ENCODE results near the gene PNPLA6.

The PNPLA6 gene

DNA sequence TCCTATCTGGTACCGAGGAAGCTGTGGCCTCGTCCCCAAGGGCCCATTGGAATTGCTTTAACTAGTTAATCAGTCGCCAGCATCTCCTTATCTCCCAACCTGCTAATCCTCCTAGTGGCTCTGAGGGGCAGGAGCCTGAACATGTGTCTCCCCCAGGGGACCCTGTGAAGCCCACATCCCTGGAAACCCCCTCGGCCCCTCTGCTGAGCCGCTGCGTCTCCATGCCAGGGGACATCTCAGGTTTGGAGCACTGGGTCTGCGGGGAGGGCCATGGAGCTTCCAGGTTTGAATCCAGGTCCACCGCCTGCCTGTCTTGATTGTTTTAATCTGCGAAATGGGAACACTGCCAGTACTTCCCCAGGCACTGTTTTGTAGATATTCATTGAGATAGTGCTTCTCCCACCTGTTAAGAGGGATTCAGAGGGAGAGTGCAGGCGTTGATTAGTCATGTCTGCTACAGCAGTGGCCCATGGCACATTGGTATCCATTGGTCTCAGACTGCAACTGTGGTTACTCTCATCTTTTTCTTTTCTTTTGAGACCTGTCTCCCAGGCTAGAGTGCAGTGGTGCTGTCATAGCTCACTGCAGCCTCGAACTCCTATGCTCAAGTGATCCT is 6.4 kb downstream of the PNPLA6 start:
- Histone ChIP-seq H3K4me3 (IDR thresholded peaks at IDR 0.05; ENCODE audit: insufficient read depth, low read depth, low read length) (no peak overlapping the region), H3K36me3 (ENCODE audit: insufficient read depth) (no peaks in the 10 kb centered on the region), H3K27me3 (ENCODE audit: insufficient read depth, low read depth) (no peaks in the 10 kb centered on the region), H2AFZ (ENCODE audit: low read depth) (no peak overlapping the region), H3K27ac (no peak overlapping the region), H3K4me2 (no peak overlapping the region), H3K4me1 (ENCODE audit: low read depth, poor library complexity, severe bottlenecking) (no peaks in the 10 kb centered on the region), H3K9ac (no peak overlapping the region), H4K20me1 (ENCODE audit: insufficient read depth) (no peaks in the 10 kb centered on the region), H3K79me2 (ENCODE audit: insufficient read depth, low read depth) (no peaks in the 10 kb centered on the region)
- TF ChIP-seq, protein P1, sequence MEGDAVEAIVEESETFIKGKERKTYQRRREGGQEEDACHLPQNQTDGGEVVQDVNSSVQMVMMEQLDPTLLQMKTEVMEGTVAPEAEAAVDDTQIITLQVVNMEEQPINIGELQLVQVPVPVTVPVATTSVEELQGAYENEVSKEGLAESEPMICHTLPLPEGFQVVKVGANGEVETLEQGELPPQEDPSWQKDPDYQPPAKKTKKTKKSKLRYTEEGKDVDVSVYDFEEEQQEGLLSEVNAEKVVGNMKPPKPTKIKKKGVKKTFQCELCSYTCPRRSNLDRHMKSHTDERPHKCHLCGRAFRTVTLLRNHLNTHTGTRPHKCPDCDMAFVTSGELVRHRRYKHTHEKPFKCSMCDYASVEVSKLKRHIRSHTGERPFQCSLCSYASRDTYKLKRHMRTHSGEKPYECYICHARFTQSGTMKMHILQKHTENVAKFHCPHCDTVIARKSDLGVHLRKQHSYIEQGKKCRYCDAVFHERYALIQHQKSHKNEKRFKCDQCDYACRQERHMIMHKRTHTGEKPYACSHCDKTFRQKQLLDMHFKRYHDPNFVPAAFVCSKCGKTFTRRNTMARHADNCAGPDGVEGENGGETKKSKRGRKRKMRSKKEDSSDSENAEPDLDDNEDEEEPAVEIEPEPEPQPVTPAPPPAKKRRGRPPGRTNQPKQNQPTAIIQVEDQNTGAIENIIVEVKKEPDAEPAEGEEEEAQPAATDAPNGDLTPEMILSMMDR (conservative IDR thresholded peaks at IDR 0.05; ENCODE audit: low read depth, low read length) = no peak

DNA sequence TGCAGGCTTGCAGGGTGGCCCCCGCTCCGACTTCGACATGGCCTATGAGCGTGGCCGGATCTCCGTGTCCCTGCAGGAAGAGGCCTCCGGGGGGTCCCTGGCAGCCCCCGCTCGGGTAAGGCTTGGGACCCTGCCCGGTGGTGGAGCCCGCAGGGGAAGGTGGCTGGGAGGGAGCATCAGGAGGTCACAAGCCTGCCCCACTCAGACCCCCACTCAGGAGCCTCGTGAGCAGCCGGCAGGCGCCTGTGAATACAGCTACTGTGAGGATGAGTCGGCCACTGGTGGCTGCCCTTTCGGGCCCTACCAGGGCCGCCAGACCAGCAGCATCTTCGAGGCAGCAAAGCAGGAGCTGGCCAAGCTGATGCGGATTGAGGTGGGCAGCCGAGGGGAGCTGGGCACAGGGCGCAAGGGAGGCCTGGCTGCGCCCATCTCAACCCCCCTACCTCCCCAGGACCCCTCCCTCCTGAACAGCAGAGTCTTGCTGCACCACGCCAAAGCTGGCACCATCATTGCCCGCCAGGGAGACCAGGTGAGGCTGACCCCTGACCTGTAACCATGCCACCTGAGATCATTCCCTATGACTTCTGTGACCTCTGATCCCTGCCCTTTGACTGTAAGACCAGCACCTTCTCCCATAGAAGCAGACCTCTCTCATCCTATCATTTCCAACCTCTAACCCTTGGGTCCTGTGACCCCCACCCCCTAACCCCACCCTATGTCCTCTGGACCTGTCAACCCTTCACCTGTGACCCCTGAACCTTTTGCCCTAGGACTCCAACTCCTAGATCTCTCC is 7.2 kb downstream of the PNPLA6 start:
- no peaks in the 10 kb centered on the region for H3K36me3 ChIP-seq (ENCODE audit: insufficient read depth)
- H3K27ac ChIP-seq = no peak overlapping the region
- no peaks in the 10 kb centered on the region for H4K20me1 ChIP-seq (ENCODE audit: insufficient read depth)
- H3K27me3 ChIP-seq (ENCODE audit: insufficient read depth, low read depth) = no peaks in the 10 kb centered on the region
- no peak overlapping the region for H3K4me2 ChIP-seq
- H3K4me3 ChIP-seq (IDR thresholded peaks at IDR 0.05; ENCODE audit: insufficient read depth, low read depth, low read length) = no peak overlapping the region
- no peaks in the 10 kb centered on the region for H3K4me1 ChIP-seq (ENCODE audit: low read depth, poor library complexity, severe bottlenecking)
- no peak overlapping the region for H3K9ac ChIP-seq
- no peaks in the 10 kb centered on the region for H3K79me2 ChIP-seq (ENCODE audit: insufficient read depth, low read depth)
- TF ChIP-seq, protein P1 (conservative IDR thresholded peaks at IDR 0.05; ENCODE audit: low read depth, low read length) = no peak
- H2AFZ ChIP-seq (ENCODE audit: low read depth) = no peak overlapping the region

DNA sequence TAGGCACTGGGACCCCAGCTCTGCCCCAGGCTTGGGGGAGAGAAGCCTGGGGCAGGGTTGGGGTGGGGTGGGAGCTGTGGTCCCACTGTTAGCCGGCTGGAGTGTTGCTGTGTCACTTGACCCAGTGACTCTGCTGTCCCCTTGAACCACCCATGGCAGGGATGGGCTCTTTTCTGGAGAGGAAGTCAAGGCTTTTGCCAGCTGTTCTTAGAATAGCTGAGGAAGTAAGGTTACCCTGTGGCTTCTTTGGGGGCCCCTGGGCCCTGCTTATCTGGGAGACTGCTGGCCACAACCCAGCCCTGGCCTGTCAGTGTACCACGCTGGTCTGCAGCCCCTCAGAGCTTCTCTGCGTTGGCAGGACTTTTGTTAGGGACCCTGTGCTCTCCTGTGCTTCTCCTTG is 9.1 kb downstream of the PNPLA6 start:
- no peak overlapping the region for H3K27ac ChIP-seq
- no peaks in the 10 kb centered on the region for H4K20me1 ChIP-seq (ENCODE audit: insufficient read depth)
- no peak overlapping the region for H2AFZ ChIP-seq (ENCODE audit: low read depth)
- no peaks in the 10 kb centered on the region for H3K36me3 ChIP-seq (ENCODE audit: insufficient read depth)
- no peaks in the 10 kb centered on the region for H3K79me2 ChIP-seq (ENCODE audit: insufficient read depth, low read depth)
- H3K9ac ChIP-seq = no peak overlapping the region
- TF ChIP-seq, protein P1 (conservative IDR thresholded peaks at IDR 0.05; ENCODE audit: low read depth, low read length) = no peak
- H3K4me3 ChIP-seq (IDR thresholded peaks at IDR 0.05; ENCODE audit: insufficient read depth, low read depth, low read length) = no peak overlapping the region
- H3K27me3 ChIP-seq (ENCODE audit: insufficient read depth, low read depth) = no peaks in the 10 kb centered on the region
- H3K4me2 ChIP-seq = no peak overlapping the region
- H3K4me1 ChIP-seq (ENCODE audit: low read depth, poor library complexity, severe bottlenecking) = no peaks in the 10 kb centered on the region

DNA sequence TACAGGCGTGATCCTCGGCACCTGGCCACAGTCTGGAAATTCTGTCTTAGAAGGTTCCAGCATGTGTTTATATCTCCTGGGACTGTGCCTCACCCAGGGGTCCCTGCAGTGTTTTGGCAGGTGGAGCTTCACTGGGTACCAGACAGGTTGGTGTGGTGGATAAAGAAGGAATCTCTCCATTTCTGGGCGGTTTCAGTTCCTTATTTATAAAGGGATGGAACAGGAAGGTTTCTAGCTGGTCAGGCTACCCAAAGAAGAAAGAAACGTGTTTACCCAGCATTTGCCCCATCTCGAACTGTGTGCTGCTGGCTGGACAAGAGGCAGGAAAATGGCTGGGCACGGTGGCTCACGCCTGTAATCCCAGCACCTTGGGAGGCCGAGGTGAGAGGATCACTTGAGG is 9.8 kb downstream of the PNPLA6 start:
- Histone ChIP-seq H3K27me3 (ENCODE audit: insufficient read depth, low read depth) (no peaks in the 10 kb centered on the region), H4K20me1 (ENCODE audit: insufficient read depth) (no peaks in the 10 kb centered on the region), H3K27ac (no peak overlapping the region), H3K4me3 (IDR thresholded peaks at IDR 0.05; ENCODE audit: insufficient read depth, low read depth, low read length) (no peak overlapping the region), H3K4me2 (no peak overlapping the region), H3K4me1 (ENCODE audit: low read depth, poor library complexity, severe bottlenecking) (no peaks in the 10 kb centered on the region), H2AFZ (ENCODE audit: low read depth) (no peak overlapping the region), H3K9ac (no peak overlapping the region), H3K79me2 (ENCODE audit: insufficient read depth, low read depth) (no peaks in the 10 kb centered on the region), H3K36me3 (ENCODE audit: insufficient read depth) (no peaks in the 10 kb centered on the region)
- TF ChIP-seq, protein P1 (conservative IDR thresholded peaks at IDR 0.05; ENCODE audit: low read depth, low read length) = no peak

Measured in KMS-11 (cell line).